ENCODE data around the gene YIPF5.

GRCh38 chr5:144130306-144130705, 40.2 kb downstream of the YIPF5 start:
- TF ChIP-seq CTCF (IDR thresholded peaks at IDR 0.05) (no peak), POLR2A (IDR thresholded peaks at IDR 0.05) (no peak)
